ENCODE data around the gene FIP1L1. TPM values are rescaled to one million over a fixed set of nuclear protein-coding genes. Genes with fewer than 3 reads are reported as not detected.
A peak's percentile ranks its signal among the peaks of the same experiment; 100 is the strongest.
"Not testable (repeated sequence)": the region's sequence is repeated elsewhere in the genome, so short reads cannot be mapped to it uniquely, and the experiment has no call there.

Gene FIP1L1
- 53.5 and 57.5 TPM in 2 replicates for polyA plus RNA-seq (2014; cell fraction: cytosol; rRNA removed)
- polyA plus RNA-seq (2014; cell fraction: nucleus; rRNA removed) = 39.8 and 51.5 TPM in 2 replicates

- DNase-seq (ENCODE audit: low spot score) = peak; percentile 87
Measured at GRCh38 chr4:53377319-53378170, at the start of gene FIP1L1. FIP1L1 (plus strand) TSS chr4:53377641; CDS start chr4:53377839, 198 bp downstream.

GRCh38 chr4:53334916-53335315 lies 42.5 kb upstream of the FIP1L1 start:
- DNase-seq (ENCODE audit: low spot score) = not testable (repeated sequence)

- not testable (repeated sequence) for DNase-seq (ENCODE audit: low spot score)
Measured at GRCh38 chr4:53340145-53340544, 37.3 kb upstream of the FIP1L1 start.

DNA sequence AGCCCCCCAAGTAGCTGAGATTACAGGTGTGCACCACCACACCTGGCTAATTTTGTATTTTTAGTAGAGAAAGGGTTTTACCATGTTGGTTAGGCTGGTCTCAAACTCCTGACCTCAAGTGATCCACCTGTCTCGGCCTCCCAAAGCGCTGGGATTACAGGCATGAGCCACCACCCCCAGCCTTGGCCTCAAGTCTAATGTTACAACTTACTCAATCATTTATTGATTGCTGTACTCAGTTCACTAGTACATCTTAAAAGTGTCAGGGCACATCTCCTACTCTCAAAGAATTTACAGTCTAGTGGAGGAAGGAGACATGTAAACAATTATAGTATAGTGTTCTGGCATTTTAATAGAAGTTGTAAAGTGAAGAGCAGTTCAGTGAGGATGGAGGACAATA lies 31.0 kb upstream of the FIP1L1 start:
- DNase-seq (ENCODE audit: low spot score) = not testable (repeated sequence)

DNA sequence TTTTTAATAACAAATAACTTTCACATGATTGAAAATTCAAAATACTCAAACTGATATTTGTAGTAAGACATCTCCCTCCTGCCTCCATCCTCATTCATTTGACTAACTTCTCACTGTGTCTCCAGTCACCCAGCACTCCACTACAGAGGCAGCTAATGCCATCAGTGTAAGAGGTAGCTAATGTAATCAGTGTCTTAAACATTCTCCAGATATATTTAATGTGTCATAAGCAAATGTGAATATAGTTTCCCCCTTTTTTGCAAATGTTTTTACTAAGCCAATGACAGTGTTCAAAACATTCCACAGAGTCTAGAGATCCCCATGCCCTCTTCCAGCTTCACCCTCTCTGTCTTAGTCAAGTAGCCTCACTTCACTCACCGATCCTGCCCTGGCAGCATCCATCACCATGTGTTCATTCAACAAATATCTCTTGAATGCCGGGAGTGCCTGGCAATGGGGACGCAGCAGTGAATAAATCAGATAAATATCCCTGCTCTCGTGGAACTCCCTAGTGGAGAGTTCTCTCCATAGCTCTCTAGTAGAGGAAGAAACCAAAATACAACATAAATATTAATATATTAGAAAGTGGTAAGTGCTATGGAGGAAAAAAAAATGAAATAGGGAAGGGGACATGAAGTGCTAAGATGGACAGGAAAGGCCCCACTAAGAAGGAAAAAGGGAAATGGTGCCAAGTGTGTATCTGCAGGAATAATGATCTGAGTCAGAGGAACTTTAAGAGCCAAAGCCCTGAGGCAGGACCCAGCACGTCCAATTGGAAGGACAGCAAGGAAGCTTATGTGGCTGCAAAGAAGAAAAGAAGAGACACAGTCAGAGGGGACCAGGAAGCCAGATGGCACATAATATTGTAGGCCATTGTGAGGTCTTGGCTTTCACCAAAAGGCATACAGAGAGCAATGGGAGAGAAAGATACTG lies 30.3 kb upstream of the FIP1L1 start:
- no peak for DNase-seq (ENCODE audit: low spot score)

DNA sequence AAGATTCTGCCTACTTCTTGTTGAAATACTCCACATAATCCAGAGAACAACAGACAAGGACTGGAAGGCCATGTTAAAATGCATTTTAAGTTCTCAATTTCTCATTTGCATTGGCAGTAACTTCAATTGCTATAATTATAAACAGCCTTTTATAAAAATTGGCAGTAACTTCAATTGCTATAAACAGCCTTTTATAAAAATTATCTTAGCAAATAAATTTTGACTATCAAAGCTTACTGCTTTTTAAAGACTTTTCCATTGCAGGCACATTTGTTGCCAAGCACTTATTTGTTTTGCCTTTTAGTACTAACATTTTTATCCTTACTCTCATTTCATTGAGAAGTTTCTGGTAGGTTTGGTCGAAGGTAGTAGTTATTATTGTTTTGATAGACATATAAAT lies 29.4 kb upstream of the FIP1L1 start:
- DNase-seq (ENCODE audit: low spot score) = no peak

DNA sequence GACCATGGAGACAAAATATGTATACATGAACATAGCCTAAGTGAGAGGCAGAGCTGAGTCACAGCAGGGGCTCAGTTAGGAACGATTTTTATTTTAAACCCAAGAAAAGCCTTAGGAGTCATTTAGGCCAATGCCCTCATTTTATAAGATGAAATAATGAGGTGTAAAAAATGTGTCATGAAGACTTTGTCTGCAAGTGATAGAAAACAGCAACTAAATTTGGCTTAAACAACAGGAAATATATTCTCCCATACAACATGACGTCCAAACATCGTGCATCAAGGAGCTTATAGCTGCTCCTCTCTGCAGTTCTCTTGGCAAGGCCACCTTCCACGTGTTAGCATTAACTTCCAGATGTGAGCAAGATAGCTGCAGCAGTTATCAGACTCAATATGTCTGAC lies 28.4 kb upstream of the FIP1L1 start:
- DNase-seq (ENCODE audit: low spot score) = no peak

- DNase-seq (ENCODE audit: low spot score) = no peak
Measured at GRCh38 chr4:53354012-53354722, 23.3 kb upstream of the FIP1L1 start.

DNA sequence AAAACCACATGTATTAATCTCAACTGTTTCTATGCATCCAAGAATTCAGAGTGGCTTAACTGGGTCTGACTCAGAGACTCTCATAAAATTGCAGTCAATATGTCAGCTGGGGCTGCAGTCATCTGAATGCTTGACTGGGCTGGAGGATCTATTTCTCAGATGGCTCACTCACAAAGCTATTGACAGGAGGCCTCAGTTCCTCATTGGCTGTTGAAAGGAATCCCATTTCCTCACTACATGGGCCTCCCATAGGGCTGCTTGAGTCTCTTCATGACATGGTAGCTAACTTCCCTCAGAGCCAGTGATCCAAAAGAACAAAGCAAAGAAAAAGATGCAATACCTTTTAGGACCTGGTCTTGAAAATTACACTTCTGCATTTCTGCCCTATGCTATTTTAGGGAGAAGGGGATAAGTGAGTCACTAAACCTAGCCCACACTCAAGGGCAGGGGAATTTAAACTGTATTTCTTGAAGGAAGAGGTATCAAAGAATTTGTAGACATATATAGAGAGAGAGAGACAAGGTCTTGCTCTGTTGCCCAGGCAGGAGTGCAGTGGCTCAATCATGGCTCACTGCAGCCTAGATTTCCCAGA lies 21.4 kb upstream of the FIP1L1 start:
- DNase-seq (ENCODE audit: low spot score) = no peak

- DNase-seq (ENCODE audit: low spot score) = no peak
Measured at GRCh38 chr4:53361451-53361850, 16.0 kb upstream of the FIP1L1 start.

DNA sequence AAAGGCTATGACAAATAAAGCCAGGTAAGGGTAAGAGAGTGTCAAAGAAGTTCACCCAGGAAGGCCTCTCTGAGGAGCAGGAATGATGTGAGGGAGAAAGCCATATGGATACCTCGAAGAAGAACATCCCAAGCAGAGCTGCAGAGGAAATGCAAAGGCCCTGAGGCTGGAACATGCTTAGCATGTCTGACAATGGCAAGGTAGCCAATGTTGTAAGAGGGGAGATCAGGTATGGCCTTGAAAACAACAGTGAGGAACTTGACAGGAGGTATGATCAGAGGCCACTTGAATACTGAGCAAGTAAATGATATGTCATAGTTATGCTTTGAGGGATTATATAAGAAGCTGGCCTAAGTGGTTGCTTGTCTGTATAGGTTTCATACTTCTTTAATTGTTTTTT lies 15.3 kb upstream of the FIP1L1 start:
- DNase-seq (ENCODE audit: low spot score) = no peak

DNA sequence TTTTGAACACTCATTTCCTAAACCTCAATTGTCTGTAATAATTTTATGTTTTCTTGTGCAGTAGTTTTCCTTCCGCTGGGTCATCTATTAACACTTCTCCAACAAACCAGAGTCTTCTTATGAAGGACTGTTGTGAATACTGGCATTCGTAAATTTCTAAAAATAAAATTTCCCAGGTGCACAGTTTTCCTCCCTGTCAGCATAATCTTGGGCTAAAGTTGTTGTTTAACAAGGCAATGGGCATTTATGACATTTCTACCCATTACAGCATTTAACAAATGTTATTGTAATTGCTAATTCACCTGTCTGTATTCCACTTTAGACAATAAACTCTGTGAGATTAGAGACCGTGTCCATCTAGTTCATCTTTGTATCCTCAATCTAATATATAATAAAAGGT lies 12.8 kb upstream of the FIP1L1 start:
- DNase-seq (ENCODE audit: low spot score) = no peak

DNA sequence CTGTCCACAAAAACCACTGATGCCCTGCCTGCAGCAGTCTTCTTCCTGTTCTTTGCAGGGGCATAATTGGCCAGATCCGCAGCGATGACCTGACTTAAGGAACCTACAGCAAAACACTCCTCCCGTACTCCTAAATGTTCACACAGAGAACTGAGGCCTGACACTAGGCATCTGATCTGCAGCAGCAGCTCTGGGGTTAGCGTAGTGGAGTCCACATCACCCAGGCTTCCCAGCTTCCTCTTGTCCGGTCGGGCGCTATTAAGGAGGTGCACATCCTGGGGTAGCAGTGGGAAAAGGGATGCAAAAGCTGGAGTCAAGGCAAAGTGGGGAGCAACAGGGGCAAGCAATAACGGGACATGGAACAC lies 12.3 kb upstream of the FIP1L1 start:
- peak; percentile 13 for DNase-seq (ENCODE audit: low spot score)

GRCh38 chr4:53365486-53366300 lies 11.7 kb upstream of the FIP1L1 start, which contains the start of gene SCFD2:
SCFD2 (minus strand) TSS chr4:53366061.
- DNase-seq (ENCODE audit: low spot score) = peak; percentile 94

DNA sequence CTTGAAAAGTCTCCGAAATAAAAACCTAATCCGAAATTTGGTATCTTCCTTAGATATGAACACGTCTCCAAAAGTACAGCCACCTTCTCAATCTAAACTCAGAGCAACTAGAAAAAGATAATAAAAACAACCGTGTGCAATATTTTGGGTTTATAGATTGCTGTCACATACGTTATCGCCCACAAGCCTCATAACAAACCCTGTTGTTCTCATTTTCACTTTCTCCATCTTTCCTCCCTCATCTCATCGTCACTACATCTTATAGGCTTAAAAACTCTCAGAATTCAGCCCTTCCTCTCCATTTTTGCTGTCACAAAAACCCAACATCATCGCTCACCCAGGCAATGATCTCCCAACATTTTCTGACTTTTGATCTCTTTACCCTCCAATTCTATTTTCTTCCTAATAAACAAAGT lies 11.1 kb upstream of the FIP1L1 start:
- DNase-seq (ENCODE audit: low spot score) = no peak

- DNase-seq (ENCODE audit: low spot score) = no peak
Measured at GRCh38 chr4:53367721-53368120, 9.7 kb upstream of the FIP1L1 start.

GRCh38 chr4:53371049-53371448 lies 6.4 kb upstream of the FIP1L1 start:
- no peak for DNase-seq (ENCODE audit: low spot score)

GRCh38 chr4:53371843-53372521 lies 5.5 kb upstream of the FIP1L1 start:
- DNase-seq (ENCODE audit: low spot score) = no peak

GRCh38 chr4:53374777-53375258 lies 2.6 kb upstream of the FIP1L1 start:
- DNase-seq (ENCODE audit: low spot score) = no peak

GRCh38 chr4:53376900-53377299 lies 541 bp upstream of the FIP1L1 start:
- peak; percentile 2 for DNase-seq (ENCODE audit: low spot score)
